GM12878 (cell line): ENCODE data around the gene RMND1. TPM values are rescaled to one million over a fixed set of nuclear protein-coding genes. Genes with fewer than 3 reads are reported as not detected.

Experiments used
- ATAC-seq: fragments of 200-7000 bp; cut with Tn5 transposase; 3 replicates; pipeline ENCODE4 v1.9.1; 2020; ENCODE audit warnings: mild to moderate bottlenecking, moderate library complexity
- BruUV-seq: library from RNA; stranded (reverse); fragments of 400-500 nt; replicated peaks from 2 replicates; lab custom pipeline; 2021; lab: Mats Ljungman, UMichigan
- CTCF ChIA-PET: fragments of 300-600 bp; sonication (Branson Sonifier 250); formaldehyde crosslinking; extraction: SDS; loops from one replicate; lab custom pipeline; 2021; ENCODE audit warnings: inconsistent platforms; lab: Yijun Ruan, JAX
- POLR2A ChIA-PET: fragments of 350-600 bp; formaldehyde crosslinking; extraction: SDS; loops from one replicate; lab custom pipeline; 2021; ENCODE audit warnings: inconsistent platforms; lab: Charles Lee
- RAD21 ChIA-PET: fragments of 300-600 bp; sonication (Branson Sonifier 250); formaldehyde crosslinking; loops from one replicate; lab custom pipeline; 2023; ENCODE audit warnings: antibody characterized with exemption; ENCODE audit not compliant: unreplicated experiment; lab: Charles Lee
- SMC1A ChIA-PET: fragments of 300-600 bp; sonication (Branson Sonifier 250); formaldehyde crosslinking; loops from one replicate; lab custom pipeline; 2023; ENCODE audit not compliant: unreplicated experiment, uncharacterized antibody; lab: Charles Lee
- DNase-seq: peaks from one replicate; pipeline ENCODE4 v3.0.0-alpha.2; 2011; ENCODE audit warnings: low read depth, low spot score
- FAIRE-seq: peaks from 3 replicates; lab custom pipeline; 2011; peaks lifted over from hg19 to GRCh38; lab: Jason Lieb, UNC
- H2AFZ ChIP-seq: 2 replicates; pipeline ENCODE4 v1.6.0; 2011; ENCODE audit warnings: low read depth, low read length, control low read depth; ENCODE audit not compliant: control insufficient read depth
- H3K27ac ChIP-seq: 2 replicates; pipeline ENCODE4 v1.5.1; 2011; ENCODE audit warnings: control low read depth; ENCODE audit not compliant: control insufficient read depth, insufficient read depth
- H3K27me3 ChIP-seq, 2 experiments: replicated peaks in 1 of 2; 2 replicates each; pipeline versions ENCODE4 v1.6.0 to v1.6.1; 2011; ENCODE audit warnings: low read length in 1 of 2; ENCODE audit not compliant: control insufficient read depth in 2 of 2, insufficient read depth in 2 of 2
- H3K36me3 ChIP-seq, 2 experiments: 2 replicates each; pipeline ENCODE4 v1.5.1; 2011; ENCODE audit warnings: low read length in 1 of 2; ENCODE audit not compliant: control insufficient read depth in 2 of 2, insufficient read depth in 2 of 2
- H3K4me1 ChIP-seq: 2 replicates; pipeline ENCODE4 v1.6.1; 2011; ENCODE audit warnings: mild to moderate bottlenecking, low read length, moderate library complexity, mixed read lengths; ENCODE audit not compliant: control insufficient read depth, insufficient read depth
- H3K4me2 ChIP-seq: 2 replicates; pipeline ENCODE4 v1.6.0; 2011; ENCODE audit warnings: control low read depth; ENCODE audit not compliant: control insufficient read depth, insufficient read depth
- H3K4me3 ChIP-seq: fragments of 200-600 bp; sonication (generic); 2 replicates; pipeline ENCODE4 v1.5.1; 2016
- H3K79me2 ChIP-seq: 2 replicates; pipeline ENCODE4 v1.6.0; 2011; ENCODE audit warnings: low read length; ENCODE audit not compliant: control insufficient read depth, insufficient read depth
- H3K9ac ChIP-seq: 2 replicates; pipeline ENCODE4 v1.8.0; 2011; ENCODE audit warnings: low read length, control low read depth, mixed read lengths; ENCODE audit not compliant: control insufficient read depth, insufficient read depth
- H3K9me3 ChIP-seq: replicated peaks from 3 replicates; pipeline ENCODE4 v1.5.1; 2011; ENCODE audit warnings: mild to moderate bottlenecking, low read length; ENCODE audit not compliant: control insufficient read depth, insufficient read depth
- H4K20me1 ChIP-seq: 2 replicates; pipeline ENCODE4 v1.6.0; 2011; ENCODE audit not compliant: control insufficient read depth, insufficient read depth
- CHD4 ChIP-seq: fragments of 200-600 bp; sonication (generic); IDR thresholded peaks from 2 replicates; pipeline ENCODE4 v1.6.1; 2016; ENCODE audit warnings: mild to moderate bottlenecking
- E2F4 ChIP-seq: IDR thresholded peaks from 2 replicates; pipeline ENCODE4 v1.6.1; 2012; ENCODE audit warnings: low read depth, low read length, improper control_type of control experiment
- KDM1A ChIP-seq: fragments of 200-600 bp; sonication (generic); IDR thresholded peaks from 2 replicates; pipeline ENCODE4 v1.6.1; 2016; ENCODE audit warnings: borderline replicate concordance
- MYC ChIP-seq: IDR thresholded peaks from 2 replicates; pipeline ENCODE4 v1.6.1; 2011; ENCODE audit warnings: mild to moderate bottlenecking, low read length, moderate library complexity, inconsistent platforms; ENCODE audit not compliant: insufficient read depth, insufficient replicate concordance, insufficient read length, severe bottlenecking
- NFYA ChIP-seq: IDR thresholded peaks from 2 replicates; pipeline ENCODE4 v1.6.1; 2011; ENCODE audit warnings: low read depth, mild to moderate bottlenecking, low read length, improper control_type of control experiment, borderline replicate concordance
- NFYB ChIP-seq: IDR thresholded peaks from 2 replicates; pipeline ENCODE4 v1.6.1; 2011; ENCODE audit warnings: low read depth, mild to moderate bottlenecking, low read length, improper control_type of control experiment, moderate library complexity; ENCODE audit not compliant: insufficient read depth
- NR2C1 ChIP-seq: fragments of 450-650 bp; IDR thresholded peaks from 2 replicates; pipeline ENCODE4 v1.6.1; 2017; ENCODE audit warnings: antibody characterized with exemption, mild to moderate bottlenecking, moderate library complexity
- PAX5 ChIP-seq: IDR thresholded peaks from 2 replicates; pipeline ENCODE4 v1.6.1; 2011; ENCODE audit warnings: low read depth, low read length, borderline replicate concordance
- PML ChIP-seq: IDR thresholded peaks from 2 replicates; pipeline ENCODE4 v1.6.1; 2012; ENCODE audit warnings: low read length, inconsistent platforms
- RAD51 ChIP-seq: fragments of 450-650 bp; IDR thresholded peaks from 2 replicates; pipeline ENCODE4 v1.6.1; 2016; ENCODE audit warnings: moderate library complexity, mild to moderate bottlenecking, inconsistent platforms
- WGBS: methylation state at CpG from one replicate; pipeline ENCODE4 v1.1.6; 2016; ENCODE audit warnings: low lambda C conversion rate; ENCODE audit not compliant: insufficient replicate concordance, insufficient coverage; ENCODE audit errors: missing lambda C conversion rate; 5-methylcytosine and 5-hydroxymethylcytosine counted together
- in situ Hi-C: fragments of 300-500 bp; cut with MboI; formaldehyde crosslinking; loops from 9 replicates; pipeline ENCODE4 v1.14.3; 2018; ENCODE audit warnings: mixed read lengths
- intact Hi-C: fragments of 100-400 bp; cut with micrococcal nuclease; formaldehyde crosslinking; loops from one replicate; pipeline ENCODE4 v1.14.2; 2022; ENCODE audit not compliant: unreplicated experiment
- polyA plus RNA-seq, 11 experiments: library from polyadenylated mRNA; depleted of rRNA in 4 of 11; unstranded in 6 of 11; stranded (reverse) in 5 of 11; fragments of >200 nt; fragmentation: Nextera tagmentation in 4 of 11; fragmentation: Illumina TruSeq in 1 of 11; extraction: Ambion mirVana in 4 of 11; extraction: Trizol in 1 of 11; gene quantifications; 1 replicate in 1 of 11; 2 replicates in 10 of 11; pipeline versions ENCODE4 v1.2.1 to v1.2.3, GENCODE V29; 2011 to 2016; ENCODE audit warnings: inconsistent platforms in 2 of 11, missing spikeins in 2 of 11, low read depth in 1 of 11
- total RNA-seq, 4 experiments: library from RNA; depleted of rRNA in 3 of 4; stranded (reverse); fragments of >200 nt in 3 of 4; fragmentation: Illumina TruSeq in 1 of 4; extraction: Trizol in 1 of 4; gene quantifications; 2 replicates each; pipeline versions ENCODE4 v1.2.1 to v1.2.3, GENCODE V29; 2013 to 2021
- TF ChIP-seq, protein P1 (sequence below): fragments of 450-650 bp; formaldehyde crosslinking; IDR thresholded peaks from 2 replicates; pipeline ENCODE4 v1.5.0; 2022; ENCODE audit warnings: mild to moderate bottlenecking, missing genetic modification characterization
- TF ChIP-seq, protein P2 (sequence below): IDR thresholded peaks from 2 replicates; pipeline ENCODE4 v1.6.1; 2011; ENCODE audit warnings: mild to moderate bottlenecking, low read depth, low read length, moderate library complexity; ENCODE audit not compliant: insufficient replicate concordance
- TF ChIP-seq, protein P3 (sequence below): IDR thresholded peaks from 2 replicates; pipeline ENCODE4 v1.6.1; 2012; ENCODE audit warnings: low read depth, low read length, improper control_type of control experiment
- TF ChIP-seq, protein P4 (sequence below): fragments of 450-650 bp; IDR thresholded peaks from 2 replicates; pipeline ENCODE4 v1.6.1; 2017; ENCODE audit warnings: mild to moderate bottlenecking, moderate library complexity

The RMND1 gene
- total and polyA plus RNA-seq, 10 of the 15 experiments (the other 5 are each of a cell fraction or from before 2014, with no cell fraction given), result 15.9 to 34.5 (median 21.4) TPM

GRCh38 chr6:151372164-151372563 lies 79.8 kb downstream of the RMND1 start:
- BruUV-seq, result no TSS peak
- RAD21 ChIA-PET, result no interaction called here
- H3K79me2 ChIP-seq, result peaks cover 31% of the 10 kb centered on the region
- FAIRE-seq (no peak), DNase-seq (no peak), ATAC-seq (no peak)
- no peak overlapping the region for H3K4me3 ChIP-seq
- no peak overlapping the region for H2AFZ ChIP-seq
- intact Hi-C loops, result no loop called here
- H3K36me3 ChIP-seq, result peaks cover 9 to 18% of the 10 kb centered on the region in 2 experiments
- H3K27ac ChIP-seq, result no peak overlapping the region
- H3K27me3 ChIP-seq, result no peaks in the 10 kb centered on the region
- no peak overlapping the region for H3K4me2 ChIP-seq
- in situ Hi-C loops, result no loop called here
- no peaks in the 10 kb centered on the region for H4K20me1 ChIP-seq
- CTCF ChIA-PET, result no interaction called here
- TF ChIP-seq E2F4, result no peak
- no peak for TF ChIP-seq RAD51
- TF ChIP-seq NFYA, result no peak
- TF ChIP-seq, protein P1, sequence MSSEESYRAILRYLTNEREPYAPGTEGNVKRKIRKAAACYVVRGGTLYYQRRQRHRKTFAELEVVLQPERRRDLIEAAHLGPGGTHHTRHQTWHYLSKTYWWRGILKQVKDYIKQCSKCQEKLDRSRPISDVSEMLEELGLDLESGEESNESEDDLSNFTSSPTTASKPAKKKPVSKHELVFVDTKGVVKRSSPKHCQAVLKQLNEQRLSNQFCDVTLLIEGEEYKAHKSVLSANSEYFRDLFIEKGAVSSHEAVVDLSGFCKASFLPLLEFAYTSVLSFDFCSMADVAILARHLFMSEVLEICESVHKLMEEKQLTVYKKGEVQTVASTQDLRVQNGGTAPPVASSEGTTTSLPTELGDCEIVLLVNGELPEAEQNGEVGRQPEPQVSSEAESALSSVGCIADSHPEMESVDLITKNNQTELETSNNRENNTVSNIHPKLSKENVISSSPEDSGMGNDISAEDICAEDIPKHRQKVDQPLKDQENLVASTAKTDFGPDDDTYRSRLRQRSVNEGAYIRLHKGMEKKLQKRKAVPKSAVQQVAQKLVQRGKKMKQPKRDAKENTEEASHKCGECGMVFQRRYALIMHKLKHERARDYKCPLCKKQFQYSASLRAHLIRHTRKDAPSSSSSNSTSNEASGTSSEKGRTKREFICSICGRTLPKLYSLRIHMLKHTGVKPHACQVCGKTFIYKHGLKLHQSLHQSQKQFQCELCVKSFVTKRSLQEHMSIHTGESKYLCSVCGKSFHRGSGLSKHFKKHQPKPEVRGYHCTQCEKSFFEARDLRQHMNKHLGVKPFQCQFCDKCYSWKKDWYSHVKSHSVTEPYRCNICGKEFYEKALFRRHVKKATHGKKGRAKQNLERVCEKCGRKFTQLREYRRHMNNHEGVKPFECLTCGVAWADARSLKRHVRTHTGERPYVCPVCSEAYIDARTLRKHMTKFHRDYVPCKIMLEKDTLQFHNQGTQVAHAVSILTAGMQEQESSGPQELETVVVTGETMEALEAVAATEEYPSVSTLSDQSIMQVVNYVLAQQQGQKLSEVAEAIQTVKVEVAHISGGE (CRISPR knock-in tag), result no peak
- no peak for TF ChIP-seq NR2C1
- TF ChIP-seq KDM1A, result no peak
- TF ChIP-seq, protein P2, sequence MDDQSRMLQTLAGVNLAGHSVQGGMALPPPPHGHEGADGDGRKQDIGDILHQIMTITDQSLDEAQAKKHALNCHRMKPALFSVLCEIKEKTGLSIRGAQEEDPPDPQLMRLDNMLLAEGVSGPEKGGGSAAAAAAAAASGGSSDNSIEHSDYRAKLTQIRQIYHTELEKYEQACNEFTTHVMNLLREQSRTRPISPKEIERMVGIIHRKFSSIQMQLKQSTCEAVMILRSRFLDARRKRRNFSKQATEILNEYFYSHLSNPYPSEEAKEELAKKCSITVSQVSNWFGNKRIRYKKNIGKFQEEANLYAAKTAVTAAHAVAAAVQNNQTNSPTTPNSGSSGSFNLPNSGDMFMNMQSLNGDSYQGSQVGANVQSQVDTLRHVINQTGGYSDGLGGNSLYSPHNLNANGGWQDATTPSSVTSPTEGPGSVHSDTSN, result no peak
- TF ChIP-seq, protein P3, sequence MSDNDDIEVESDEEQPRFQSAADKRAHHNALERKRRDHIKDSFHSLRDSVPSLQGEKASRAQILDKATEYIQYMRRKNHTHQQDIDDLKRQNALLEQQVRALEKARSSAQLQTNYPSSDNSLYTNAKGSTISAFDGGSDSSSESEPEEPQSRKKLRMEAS, result no peak
- TF ChIP-seq CHD4, result no peak
- TF ChIP-seq NFYB, result no peak
- TF ChIP-seq, protein P4, sequence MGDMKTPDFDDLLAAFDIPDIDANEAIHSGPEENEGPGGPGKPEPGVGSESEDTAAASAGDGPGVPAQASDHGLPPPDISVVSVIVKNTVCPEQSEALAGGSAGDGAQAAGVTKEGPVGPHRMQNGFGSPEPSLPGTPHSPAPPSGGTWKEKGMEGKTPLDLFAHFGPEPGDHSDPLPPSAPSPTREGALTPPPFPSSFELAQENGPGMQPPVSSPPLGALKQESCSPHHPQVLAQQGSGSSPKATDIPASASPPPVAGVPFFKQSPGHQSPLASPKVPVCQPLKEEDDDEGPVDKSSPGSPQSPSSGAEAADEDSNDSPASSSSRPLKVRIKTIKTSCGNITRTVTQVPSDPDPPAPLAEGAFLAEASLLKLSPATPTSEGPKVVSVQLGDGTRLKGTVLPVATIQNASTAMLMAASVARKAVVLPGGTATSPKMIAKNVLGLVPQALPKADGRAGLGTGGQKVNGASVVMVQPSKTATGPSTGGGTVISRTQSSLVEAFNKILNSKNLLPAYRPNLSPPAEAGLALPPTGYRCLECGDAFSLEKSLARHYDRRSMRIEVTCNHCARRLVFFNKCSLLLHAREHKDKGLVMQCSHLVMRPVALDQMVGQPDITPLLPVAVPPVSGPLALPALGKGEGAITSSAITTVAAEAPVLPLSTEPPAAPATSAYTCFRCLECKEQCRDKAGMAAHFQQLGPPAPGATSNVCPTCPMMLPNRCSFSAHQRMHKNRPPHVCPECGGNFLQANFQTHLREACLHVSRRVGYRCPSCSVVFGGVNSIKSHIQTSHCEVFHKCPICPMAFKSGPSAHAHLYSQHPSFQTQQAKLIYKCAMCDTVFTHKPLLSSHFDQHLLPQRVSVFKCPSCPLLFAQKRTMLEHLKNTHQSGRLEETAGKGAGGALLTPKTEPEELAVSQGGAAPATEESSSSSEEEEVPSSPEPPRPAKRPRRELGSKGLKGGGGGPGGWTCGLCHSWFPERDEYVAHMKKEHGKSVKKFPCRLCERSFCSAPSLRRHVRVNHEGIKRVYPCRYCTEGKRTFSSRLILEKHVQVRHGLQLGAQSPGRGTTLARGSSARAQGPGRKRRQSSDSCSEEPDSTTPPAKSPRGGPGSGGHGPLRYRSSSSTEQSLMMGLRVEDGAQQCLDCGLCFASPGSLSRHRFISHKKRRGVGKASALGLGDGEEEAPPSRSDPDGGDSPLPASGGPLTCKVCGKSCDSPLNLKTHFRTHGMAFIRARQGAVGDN, result no peak
- TF ChIP-seq MYC, result no peak
- no peak for TF ChIP-seq PAX5
- no peak for TF ChIP-seq PML
- no peak overlapping the region for H3K9ac ChIP-seq
- H3K4me1 ChIP-seq, result peaks cover 7% of the 10 kb centered on the region; the same call in 1 of the 2 replicates
- SMC1A ChIA-PET, result no interaction called here
- POLR2A ChIA-PET, result no interaction called here
- 81% methylated on average over 5 of the region's 5 CpGs for WGBS
- no peaks in the 10 kb centered on the region; the same call in 2 of the 3 replicates for H3K9me3 ChIP-seq
